OCI-LY3 (cell line): ENCODE measurements around the gene F11R.
"Not testable (repeated sequence)": the region's sequence is repeated elsewhere in the genome, so short reads cannot be mapped to it uniquely, and the experiment has no call there.

Source experiments
- H2AFZ ChIP-seq: fragments of 200-600, 300-600 bp; shearing (Covaris generic); 2 replicates; pipeline ENCODE4 v1.6.0; 2014; ENCODE audit warnings: antibody characterized with exemption, low read depth, low read length
- H3K27ac ChIP-seq: fragments of 200-600, 300-600 bp; sonication (generic); 2 replicates; pipeline ENCODE4 v1.5.1; 2014; ENCODE audit warnings: mild to moderate bottlenecking, low read length, moderate library complexity, mixed read lengths
- H3K27me3 ChIP-seq: fragments of 200-600, 300-600 bp; sonication (generic); 2 replicates; pipeline ENCODE4 v1.6.1; 2014; ENCODE audit warnings: low read depth, low read length, mixed read lengths
- H3K36me3 ChIP-seq: fragments of 200-600, 300-600 bp; sonication (generic); replicated peaks from 2 replicates; pipeline ENCODE3; 2014; ENCODE audit warnings: low read depth, low read length, mixed read lengths
- H3K4me1 ChIP-seq: fragments of 300-600, 200-600 bp; sonication (generic); 2 replicates; pipeline ENCODE4 v1.6.1; 2014; ENCODE audit warnings: low read length, mixed read lengths
- H3K4me2 ChIP-seq: fragments of 200-600, 300-600 bp; sonication (generic); 2 replicates; pipeline ENCODE4 v1.6.1; 2014; ENCODE audit warnings: low read length, mixed read lengths
- H3K4me3 ChIP-seq: fragments of 300-600, 200-600 bp; sonication (generic); 2 replicates; pipeline ENCODE4 v1.5.1; 2014; ENCODE audit warnings: antibody characterized with exemption, mild to moderate bottlenecking, low read length, moderate library complexity
- H3K79me2 ChIP-seq: fragments of 300-600, 200-600 bp; shearing (Covaris generic); 2 replicates; pipeline ENCODE4 v1.6.1; 2014; ENCODE audit warnings: mild to moderate bottlenecking, low read length, mixed read lengths
- H3K9ac ChIP-seq: fragments of 300-600, 200-600 bp; shearing (Covaris generic); 2 replicates; pipeline ENCODE4 v1.6.0; 2014; ENCODE audit warnings: mild to moderate bottlenecking, low read length, moderate library complexity
- H3K9me3 ChIP-seq: fragments of 200-600, 300-600 bp; shearing (Covaris generic); 2 replicates; pipeline ENCODE4 v1.6.1; 2014; ENCODE audit warnings: low read length, mixed read lengths; ENCODE audit not compliant: insufficient read depth
- H4K20me1 ChIP-seq: fragments of 200-600, 300-600 bp; sonication (generic); 2 replicates; pipeline ENCODE4 v1.6.1; 2016; ENCODE audit warnings: low read length, mixed read lengths; ENCODE audit not compliant: insufficient read depth
- CTCF ChIP-seq: fragments of 200-600, 300-600 bp; sonication (generic); IDR thresholded peaks from 2 replicates; pipeline ENCODE4 v1.5.1; 2014; ENCODE audit warnings: antibody characterized with exemption, low read length, low read depth
- EZH2phosphoT487 ChIP-seq: fragments of 200-600 bp; shearing (Covaris generic); IDR thresholded peaks from 2 replicates; pipeline ENCODE4 v1.6.1; 2018; ENCODE audit warnings: antibody characterized with exemption, mixed run types, low read depth

The F11R gene

GRCh38 chr1:160997323-160998038 lies 23.5 kb downstream of the F11R start:
- TF ChIP-seq CTCF (peak; percentile 74), EZH2phosphoT487 (no peak)
- Histone ChIP-seq H3K27me3 (peaks cover 6% of the 10 kb centered on the region), H4K20me1 (no peaks in the 10 kb centered on the region), H3K9me3 (no peaks in the 10 kb centered on the region), H3K36me3 (no peaks in the 10 kb centered on the region), H3K27ac (no peak overlapping the region), H2AFZ (peak overlapping the region; percentile 7), H3K4me3 (no peak overlapping the region), H3K4me1 (peaks cover 10% of the 10 kb centered on the region; the same call in 1 of the 2 replicates), H3K9ac (no peak overlapping the region), H3K4me2 (no peak overlapping the region), H3K79me2 (no peaks in the 10 kb centered on the region)

DNA sequence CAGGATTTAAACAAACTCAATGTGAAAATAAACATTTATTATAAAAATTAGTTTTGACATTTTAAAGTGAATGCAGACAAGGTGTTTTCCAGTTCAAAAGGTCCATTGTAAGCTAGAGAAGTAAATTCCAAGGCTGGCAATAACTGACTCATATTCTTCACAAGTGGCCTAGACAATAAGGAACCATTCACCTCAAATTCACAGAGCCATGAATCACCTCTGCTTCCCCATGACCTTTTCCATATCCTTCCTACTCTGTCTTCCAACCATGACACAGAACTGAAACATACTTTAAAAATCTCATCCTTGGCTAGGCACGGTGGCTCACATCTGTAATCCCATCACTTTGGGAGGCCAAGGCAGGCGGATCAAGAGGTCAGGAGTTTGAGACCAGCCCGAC lies 24.8 kb downstream of the F11R start:
- H2AFZ ChIP-seq = no peak overlapping the region
- H3K9ac ChIP-seq = no peak overlapping the region
- no peaks in the 10 kb centered on the region for H3K79me2 ChIP-seq
- H3K9me3 ChIP-seq = no peaks in the 10 kb centered on the region
- no peaks in the 10 kb centered on the region for H3K36me3 ChIP-seq
- no peak overlapping the region for H3K27ac ChIP-seq
- peaks cover 6% of the 10 kb centered on the region for H3K27me3 ChIP-seq
- TF ChIP-seq CTCF = no peak
- no peak for TF ChIP-seq EZH2phosphoT487
- no peak overlapping the region for H3K4me3 ChIP-seq
- no peaks in the 10 kb centered on the region for H3K4me1 ChIP-seq
- no peaks in the 10 kb centered on the region for H4K20me1 ChIP-seq
- no peak overlapping the region for H3K4me2 ChIP-seq

DNA sequence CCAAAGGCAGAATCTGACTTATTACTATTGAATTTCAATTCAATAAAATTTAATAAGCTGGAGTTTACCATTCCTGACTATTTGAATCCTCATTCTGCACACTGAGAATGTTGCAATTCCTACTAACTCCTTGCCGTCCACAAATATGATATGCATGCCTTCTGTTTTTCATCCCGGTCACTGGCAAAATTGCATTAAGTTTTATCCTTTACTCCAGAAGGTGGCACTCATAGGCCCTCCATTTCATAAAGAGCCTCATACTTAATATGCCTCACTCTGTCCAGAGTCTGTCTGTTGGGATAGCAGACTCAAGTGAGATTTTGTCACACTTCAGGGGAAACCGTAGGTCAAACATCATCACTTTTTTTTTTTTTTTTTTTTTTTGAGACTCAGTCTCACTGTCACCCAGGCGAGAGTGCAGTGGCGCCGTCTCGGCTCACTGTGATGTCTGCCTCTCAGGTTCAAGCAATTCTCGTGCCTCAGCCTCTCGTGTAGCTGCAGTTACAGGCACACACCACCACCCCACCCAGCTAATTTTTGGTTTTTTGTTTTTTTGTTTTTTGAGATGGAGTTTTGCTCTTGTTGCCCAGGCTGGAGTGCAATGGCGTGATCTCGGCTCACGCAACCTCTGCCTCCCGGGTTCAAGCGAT lies 27.3 kb downstream of the F11R start:
- Histone ChIP-seq H3K9ac (no peak overlapping the region), H3K4me1 (no peaks in the 10 kb centered on the region), H4K20me1 (no peaks in the 10 kb centered on the region), H2AFZ (no peak overlapping the region), H3K27me3 (peaks cover 6% of the 10 kb centered on the region), H3K9me3 (no peaks in the 10 kb centered on the region), H3K4me3 (no peak overlapping the region), H3K4me2 (no peak overlapping the region), H3K36me3 (no peaks in the 10 kb centered on the region), H3K27ac (no peak overlapping the region), H3K79me2 (no peaks in the 10 kb centered on the region)
- TF ChIP-seq CTCF (peak; percentile 64), EZH2phosphoT487 (no peak)

- not testable (repeated sequence) for H3K4me1 ChIP-seq, H3K4me3 ChIP-seq, H3K9me3 ChIP-seq, H4K20me1 ChIP-seq, H3K79me2 ChIP-seq, H3K27me3 ChIP-seq, H3K27ac ChIP-seq, H3K36me3 ChIP-seq, H3K4me2 ChIP-seq, H2AFZ ChIP-seq, H3K9ac ChIP-seq
Observed at GRCh38 chr1:160992036-160992435, 28.9 kb downstream of the F11R start.
